H1 (cell line): ENCODE data around the gene NMT2. TPM values are rescaled to one million over a fixed set of nuclear protein-coding genes. Genes with fewer than 3 reads are reported as not detected.

Source experiments
- CTCF ChIA-PET: fragments of 300-600 bp; sonication (Branson Sonifier 250); formaldehyde crosslinking; loops from one replicate; lab custom pipeline; 2021; ENCODE audit not compliant: partially characterized antibody; lab: Charles Lee
- POLR2A ChIA-PET: fragments of 300-600 bp; sonication (Branson Sonifier 250); formaldehyde crosslinking; loops from one replicate; lab custom pipeline; 2021; ENCODE audit warnings: inconsistent platforms; ENCODE audit not compliant: partially characterized antibody; lab: Charles Lee
- DNase-seq, 2 experiments: peaks; one replicate each; pipeline versions ENCODE4 v3.0.0 to v3.0.0-alpha.2; 2010 to 2022; ENCODE audit warnings: low spot score in 2 of 2, low read depth in 1 of 2, mixed read lengths in 1 of 2
- FAIRE-seq: peaks from 2 replicates; lab custom pipeline; 2011; peaks lifted over from hg19 to GRCh38; lab: Jason Lieb, UNC
- H2AFZ ChIP-seq: 2 replicates; pipeline ENCODE4 v1.8.1; 2012; ENCODE audit warnings: low read length, inconsistent platforms
- H2AK5ac ChIP-seq: 2 replicates; pipeline ENCODE4 v1.6.1; 2013; ENCODE audit warnings: low read depth, low read length
- H2BK120ac ChIP-seq: replicated peaks from 2 replicates; pipeline ENCODE3; 2013; ENCODE audit warnings: low read depth, low read length, inconsistent platforms
- H2BK12ac ChIP-seq: 2 replicates; pipeline ENCODE4 v1.6.1; 2013; ENCODE audit warnings: low read depth, low read length
- H2BK15ac ChIP-seq: 2 replicates; pipeline ENCODE4 v1.6.1; 2013; ENCODE audit warnings: low read length
- H2BK20ac ChIP-seq: 2 replicates; pipeline ENCODE4 v1.6.1; 2013; ENCODE audit warnings: low read length
- H2BK5ac ChIP-seq: 2 replicates; pipeline ENCODE4 v1.6.1; 2013; ENCODE audit warnings: low read depth, low read length
- H3K14ac ChIP-seq: 2 replicates; pipeline ENCODE4 v1.6.1; 2013; ENCODE audit warnings: inconsistent platforms; ENCODE audit not compliant: insufficient read length
- H3K18ac ChIP-seq: 2 replicates; pipeline ENCODE4 v1.6.1; 2013; ENCODE audit warnings: low read length; ENCODE audit errors: extremely low read depth
- H3K23ac ChIP-seq: 2 replicates; pipeline ENCODE4 v1.6.1; 2013; ENCODE audit warnings: inconsistent platforms; ENCODE audit not compliant: insufficient read length
- H3K23me2 ChIP-seq: 2 replicates; pipeline ENCODE4 v1.6.1; 2013; ENCODE audit warnings: low read depth, low read length
- H3K27ac ChIP-seq: 2 replicates; pipeline ENCODE4 v1.6.1; 2011; ENCODE audit warnings: low read depth, low read length, inconsistent platforms
- H3K27me3 ChIP-seq, 4 experiments: replicated peaks in 1 of 4; 1 replicate in 1 of 4; 2 replicates in 3 of 4; pipeline versions ENCODE4 v1.6.1 to v1.8.1; 2011 to 2013; ENCODE audit warnings: low read length in 3 of 4, mild to moderate bottlenecking in 3 of 4, inconsistent platforms in 2 of 4, mixed read lengths in 2 of 4, moderate library complexity in 1 of 4; ENCODE audit not compliant: control insufficient read depth in 3 of 4, insufficient read depth in 3 of 4; ENCODE audit errors: extremely low read depth in 1 of 4
- H3K36me3 ChIP-seq, 4 experiments: 2 replicates each; pipeline versions ENCODE4 v1.6.1 to v1.8.1; 2011 to 2013; ENCODE audit warnings: mild to moderate bottlenecking in 4 of 4, low read length in 3 of 4, moderate library complexity in 2 of 4, control low read depth in 1 of 4, inconsistent platforms in 1 of 4; ENCODE audit not compliant: insufficient read depth in 4 of 4, control insufficient read depth in 2 of 4
- H3K4ac ChIP-seq: replicated peaks from 2 replicates; pipeline ENCODE3; 2013; ENCODE audit warnings: low read length, low read depth, mixed read lengths, inconsistent platforms; ENCODE audit not compliant: insufficient read length
- H3K4me1 ChIP-seq, 4 experiments: replicated peaks in 1 of 4; 1 replicate in 1 of 4; 2 replicates in 3 of 4; pipeline versions ENCODE4 v1.6.1 to v1.8.1; 2011 to 2013; ENCODE audit warnings: low read length in 3 of 4, inconsistent platforms in 2 of 4, mixed read lengths in 1 of 4; ENCODE audit not compliant: insufficient read depth in 4 of 4, control insufficient read depth in 3 of 4
- H3K4me2 ChIP-seq, 2 experiments: 2 replicates each; pipeline versions ENCODE4 v1.6.1 to v1.8.1; 2011 to 2013; ENCODE audit warnings: low read depth in 2 of 2, low read length in 2 of 2, control low read depth in 1 of 2, inconsistent platforms in 1 of 2, mild to moderate bottlenecking in 1 of 2; ENCODE audit not compliant: insufficient read depth in 1 of 2
- H3K4me3 ChIP-seq, 4 experiments: fragments of 200-600, 300-600 bp in 1 of 4; sonication (generic), shearing (Covaris generic), sonication (Bioruptor Twin) in 1 of 4; 2 replicates each; pipeline versions ENCODE4 v1.5.1 to v1.8.1; 2011 to 2016; ENCODE audit warnings: low read length in 4 of 4, low read depth in 3 of 4, control low read depth in 2 of 4, inconsistent platforms in 2 of 4, mild to moderate bottlenecking in 2 of 4, mixed read lengths in 1 of 4, moderate library complexity in 1 of 4; ENCODE audit not compliant: insufficient read depth in 2 of 4; ENCODE audit errors: extremely low read depth in 1 of 4
- H3K56ac ChIP-seq: replicated peaks from 2 replicates; pipeline ENCODE3; 2013; ENCODE audit warnings: low read depth, mild to moderate bottlenecking, mixed read lengths, low read length, inconsistent platforms; ENCODE audit not compliant: insufficient read length
- H3K79me1 ChIP-seq: 2 replicates; pipeline ENCODE4 v1.6.1; 2013; ENCODE audit warnings: low read depth, low read length, control low read depth
- H3K79me2 ChIP-seq, 2 experiments: 2 replicates each; pipeline versions ENCODE4 v1.6.1 to v1.8.1; 2012 to 2013; ENCODE audit warnings: low read length in 2 of 2, mild to moderate bottlenecking in 2 of 2, inconsistent platforms in 1 of 2; ENCODE audit not compliant: insufficient read depth in 2 of 2, control insufficient read depth in 1 of 2
- H3K9ac ChIP-seq, 4 experiments: replicated peaks in 1 of 4; 1 replicate in 1 of 4; 2 replicates in 3 of 4; pipeline versions ENCODE4 v1.6.1 to v1.8.1; 2011 to 2013; ENCODE audit warnings: low read depth in 3 of 4, low read length in 3 of 4, control low read depth in 2 of 4, mild to moderate bottlenecking in 2 of 4, moderate library complexity in 2 of 4, inconsistent platforms in 1 of 4; ENCODE audit errors: extremely low read depth in 1 of 4
- H3K9me3 ChIP-seq, 2 experiments: 2 replicates each; pipeline versions ENCODE4 v1.6.1 to v1.8.1; 2012 to 2013; ENCODE audit warnings: mild to moderate bottlenecking in 2 of 2, moderate library complexity in 2 of 2, control low read depth in 1 of 2, inconsistent platforms in 1 of 2, low read depth in 1 of 2, low read length in 1 of 2, mixed read lengths in 1 of 2; ENCODE audit not compliant: insufficient read depth in 2 of 2
- H4K20me1 ChIP-seq, 2 experiments: replicated peaks in 1 of 2; 2 replicates each; pipeline versions ENCODE3 to v1.8.1; 2011 to 2013; ENCODE audit warnings: inconsistent platforms in 2 of 2, low read length in 2 of 2, mild to moderate bottlenecking in 1 of 2; ENCODE audit not compliant: insufficient read depth in 2 of 2, control insufficient read depth in 1 of 2
- H4K5ac ChIP-seq: 2 replicates; pipeline ENCODE4 v1.6.1; 2013; ENCODE audit warnings: low read length, low read depth, mixed read lengths, inconsistent platforms; ENCODE audit not compliant: insufficient read length
- H4K8ac ChIP-seq: 2 replicates; pipeline ENCODE4 v1.8.0; 2013; ENCODE audit warnings: mild to moderate bottlenecking, moderate library complexity, low read length, inconsistent platforms; ENCODE audit not compliant: insufficient read depth; ENCODE audit errors: extremely low read depth
- H4K91ac ChIP-seq: replicated peaks from 2 replicates; pipeline ENCODE3; 2013; ENCODE audit warnings: low read length, mixed read lengths, inconsistent platforms; ENCODE audit not compliant: insufficient read length
- ASH2L ChIP-seq: fragments of 200-600, 300-600 bp; sonication (generic); IDR thresholded peaks from one replicate; pipeline ENCODE4 v1.7.1; 2017; ENCODE audit warnings: low read length
- CBX5 ChIP-seq: fragments of 300-800, 300-1000 bp; sonication (generic); IDR thresholded peaks from 2 replicates; pipeline ENCODE4 v1.7.1; 2016; ENCODE audit warnings: antibody characterized with exemption, low read length, low read depth
- CTCF ChIP-seq, 3 experiments: IDR thresholded peaks; 1 replicate in 2 of 3; 2 replicates in 1 of 3; pipeline versions ENCODE4 v1.5.1 to v1.6.1; 2011; ENCODE audit warnings: low read length in 3 of 3, mild to moderate bottlenecking in 3 of 3, inconsistent platforms in 2 of 3, low read depth in 1 of 3, moderate library complexity in 1 of 3; ENCODE audit not compliant: insufficient read depth in 1 of 3; ENCODE audit errors: control extremely low read depth in 1 of 3
- HDAC2 ChIP-seq, 2 experiments: fragments of 300-600 bp in 1 of 2; sonication (generic) in 1 of 2; IDR thresholded peaks; 2 replicates each; pipeline ENCODE4 v1.6.1; 2011 to 2012; ENCODE audit warnings: low read depth in 2 of 2, low read length in 2 of 2, mild to moderate bottlenecking in 2 of 2, moderate library complexity in 2 of 2, borderline replicate concordance in 1 of 2, inconsistent platforms in 1 of 2
- RAD21 ChIP-seq, 2 experiments: IDR thresholded peaks in 1 of 2; conservative IDR thresholded peaks in 1 of 2; 2 replicates each; pipeline ENCODE4 v1.6.1; 2011; ENCODE audit warnings: low read depth in 2 of 2, low read length in 2 of 2, improper control_type of control experiment in 1 of 2, inconsistent platforms in 1 of 2, mild to moderate bottlenecking in 1 of 2, moderate library complexity in 1 of 2
- TAF7 ChIP-seq: optimal IDR thresholded peaks from 2 replicates; pipeline ENCODE3; 2011; ENCODE audit warnings: low read depth, mild to moderate bottlenecking, inconsistent platforms, low read length, moderate library complexity, borderline replicate concordance
- WGBS, 2 experiments: shearing (Covaris generic) in 1 of 2; methylation state at CpG; one replicate each; pipeline versions ENCODE4 v1.1.6 to v1.1.7; 2013 to 2015; ENCODE audit warnings: low lambda C conversion rate in 2 of 2, mixed read lengths in 2 of 2, inconsistent platforms in 1 of 2, low coverage in 1 of 2, missing lambda C conversion rate in 1 of 2; ENCODE audit not compliant: insufficient replicate concordance in 2 of 2, insufficient coverage in 1 of 2, insufficient read length in 1 of 2; ENCODE audit errors: extremely low coverage in 1 of 2, missing lambda C conversion rate in 1 of 2; 5-methylcytosine and 5-hydroxymethylcytosine counted together
- polyA plus RNA-seq, 7 experiments: library from polyadenylated mRNA; depleted of rRNA in 3 of 7; stranded (reverse) in 5 of 7; unstranded in 2 of 7; fragments of >200 nt in 5 of 7; fragments of 200-250 nt in 2 of 7; gene quantifications; 1 replicate in 5 of 7; 2 replicates in 1 of 7; 4 replicates in 1 of 7; pipeline versions ENCODE4 v1.2.1 to v1.2.3, GENCODE V29; 2011 to 2013; ENCODE audit warnings: missing spikeins in 2 of 7, mixed read lengths in 2 of 7
- total RNA-seq: library from RNA; stranded (reverse); fragmentation: NEBNext Ultra II Directional; extraction: Animal tissue kit (Norgen Biotek cat#: 25700); gene quantifications from 2 replicates; pipeline ENCODE4 v1.2.1, GENCODE V29; 2021

The NMT2 gene
- total and polyA plus RNA-seq, 2 of the 8 experiments (the other 6 are each of a cell fraction or from before 2014, with no cell fraction given) = 4.4 to 15.4 TPM

DNA sequence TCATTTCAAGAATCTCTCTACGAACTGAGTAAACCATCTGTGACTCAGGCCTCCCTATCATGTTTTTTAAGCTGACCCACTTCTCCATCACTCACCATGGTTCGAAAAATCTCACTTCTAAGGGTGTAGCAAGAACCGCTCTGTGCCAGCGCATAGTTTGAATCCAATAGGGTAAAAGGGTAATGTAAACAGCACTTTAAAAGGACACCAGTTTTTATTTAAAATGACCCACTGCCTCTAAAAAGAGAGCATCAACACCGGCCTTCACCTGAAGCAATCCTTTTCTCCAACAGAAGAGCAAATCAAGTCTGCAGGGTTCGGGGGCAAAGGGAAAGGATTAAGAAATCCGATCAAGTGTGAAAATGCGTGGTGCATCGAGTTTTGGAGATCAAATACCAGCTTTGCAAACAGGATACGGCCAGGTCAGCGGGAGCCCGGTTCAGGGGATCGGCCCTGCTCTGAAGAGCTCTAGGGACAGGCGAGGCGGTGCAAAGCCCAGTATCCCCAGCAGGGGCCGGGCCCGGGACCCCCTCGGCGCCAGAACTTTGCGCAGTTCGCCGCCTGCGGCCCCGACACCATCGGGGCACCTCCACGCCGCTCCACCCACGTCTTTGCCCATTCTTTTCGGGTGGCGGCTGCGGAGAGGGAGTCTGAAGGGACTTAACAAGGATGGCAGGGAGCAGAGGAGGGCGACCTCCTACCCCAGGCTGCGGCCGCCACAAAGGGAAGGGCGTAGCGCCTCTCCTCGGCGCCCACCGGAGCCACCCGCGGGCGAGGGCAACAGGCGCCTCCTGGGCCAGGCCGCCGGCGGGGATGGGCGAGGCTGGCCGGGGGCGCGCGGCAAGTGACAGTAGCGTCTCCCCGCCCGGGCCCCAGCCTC, 842 bp downstream of the NMT2 start:
- Histone ChIP-seq H3K18ac (peak overlapping the region; percentile 95), H3K56ac (no peak overlapping the region), H2BK12ac (0 out of 2 replicates have a peak overlapping the region, but pooled peaks have one; percentile 17), H3K9me3 (no peaks in the 10 kb centered on the region), H2BK120ac (no peak overlapping the region), H3K23me2 (peaks cover 5% of the 10 kb centered on the region; the same call in 1 of the 2 replicates), H3K79me1 (no peaks in the 10 kb centered on the region), H2BK20ac (no peak overlapping the region), H2BK5ac (no peak overlapping the region), H3K9ac (peak overlapping the region; percentile 54 to 87 (median 72)), H3K4ac (no peak overlapping the region), H4K20me1 (no peaks in the 10 kb centered on the region), H3K36me3 (no peaks in the 10 kb centered on the region), H3K27me3 (no peaks in the 10 kb centered on the region; a peak in 2 of 7 replicates), H3K79me2 (peaks cover 0 to 13% of the 10 kb centered on the region in 2 experiments; a peak in 2 of 4 replicates), H3K4me2 (peak overlapping the region; percentile 69 to 90), H4K91ac (no peak overlapping the region), H2AFZ (no peak overlapping the region), H4K5ac (no peak overlapping the region), H3K27ac (no peak overlapping the region), H3K4me1 (peaks cover 0 to 5% (median 3%) of the 10 kb centered on the region in 4 experiments; a peak in 3 of 7 replicates), H3K23ac (no peak overlapping the region), H3K14ac (no peak overlapping the region), H2BK15ac (0 out of 2 replicates have a peak overlapping the region, but pooled peaks have one; percentile 46), H3K4me3 (peak overlapping the region; percentile 73 to 97 (median 82)), H4K8ac (peak overlapping the region; percentile 75; the same call in 1 of the 2 replicates), H2AK5ac (no peak overlapping the region)
- WGBS, 2 experiments = 4% methylated on average over 31 of the region's 54 CpGs; no CpG with 5 or more reads in 1 of the 2 experiments
- DNase-seq (peak in 1 of 2 experiments; percentile 83), FAIRE-seq (no peak)
- POLR2A ChIA-PET = interaction anchor here (0.6 to 1.9 kb wide), 10 partner anchors 9 to 70 kb away, joined by 3 to 5 read pairs (median 3); partner anchors contain the start of gene RPP38
- CTCF ChIA-PET = interaction anchor here (0.7 to 1.6 kb wide), 10 partner anchors 7 to 42 kb away, joined by 3 to 4 read pairs (median 3); no protein-coding TSS in a partner anchor
- peak; percentile 39 for TF ChIP-seq TAF7
- peak; percentile 14 to 36 (median 18) for TF ChIP-seq CTCF (IDR thresholded peaks at IDR 0.05; ENCODE audit: control extremely low read depth in 1 of 3, insufficient read depth in 1 of 3, low read depth in 1 of 3, low read length in 3 of 3)
- TF ChIP-seq RAD21 (IDR thresholded peaks at IDR 0.05 in 1 of 2, conservative IDR thresholded peaks at IDR 0.05 in 1 of 2; ENCODE audit: low read depth in 2 of 2, low read length in 2 of 2) = peak; percentile 2 to 37; a peak in 1 of 4 replicates
- TF ChIP-seq HDAC2 (IDR thresholded peaks at IDR 0.05; ENCODE audit: borderline replicate concordance in 1 of 2, low read depth in 2 of 2, low read length in 2 of 2) = 0 out of 4 replicates have a peak, but pooled peaks have one; percentile 35 to 53
- peak; percentile 23 for TF ChIP-seq ASH2L
- no peak for TF ChIP-seq CBX5
